Panc1 (cell line): ENCODE measurements around the gene LPIN1. TPM values are rescaled to one million over a fixed set of nuclear protein-coding genes. Genes with fewer than 3 reads are reported as not detected.

Source experiments
- ATAC-seq: fragments of 200-7000 bp; cut with Tn5 transposase; 2 replicates; pipeline ENCODE4 v1.9.1; 2020; ENCODE audit warnings: mild to moderate bottlenecking, moderate library complexity
- BruUV-seq: library from RNA; stranded (reverse); fragments of 400-500 nt; replicated peaks from 2 replicates; lab custom pipeline; 2021; lab: Mats Ljungman, UMichigan
- CTCF ChIA-PET: fragments of 300-600 bp; sonication (Branson Sonifier 250); formaldehyde crosslinking; loops from one replicate; lab custom pipeline; 2022; ENCODE audit warnings: antibody characterized with exemption; lab: Charles Lee
- POLR2A ChIA-PET: fragments of 300-600 bp; sonication (Branson Sonifier 250); formaldehyde crosslinking; loops from one replicate; lab custom pipeline; 2022; ENCODE audit warnings: antibody characterized with exemption; lab: Charles Lee
- DNase-seq: peaks from one replicate; pipeline ENCODE4 v3.0.0-alpha.2; 2010; ENCODE audit warnings: low read depth, low spot score
- H3K27ac ChIP-seq: 2 replicates; pipeline ENCODE4 v1.5.1; 2011; ENCODE audit warnings: mild to moderate bottlenecking, low read length, inconsistent platforms
- H3K27me3 ChIP-seq: fragments of 200-500 bp; sonication (Bioruptor generic); 2 replicates; pipeline ENCODE4 v1.6.0; 2014; ENCODE audit warnings: low read length, inconsistent platforms; ENCODE audit not compliant: control insufficient read depth, insufficient read depth
- H3K36me3 ChIP-seq: fragments of 200-500 bp; sonication (Bioruptor generic); 2 replicates; pipeline ENCODE4 v1.5.1; 2014; ENCODE audit warnings: inconsistent platforms, mild to moderate bottlenecking, low read length, moderate library complexity; ENCODE audit not compliant: control insufficient read depth, insufficient read depth
- H3K4me1 ChIP-seq: 2 replicates; pipeline ENCODE4 v1.5.1; 2011; ENCODE audit warnings: inconsistent platforms, mild to moderate bottlenecking, low read length, moderate library complexity; ENCODE audit not compliant: control insufficient read depth, insufficient read depth
- H3K4me3 ChIP-seq, 2 experiments: 2 replicates each; pipeline ENCODE4 v1.5.1; 2011 to 2012; ENCODE audit warnings: low read depth in 2 of 2, low read length in 2 of 2, mild to moderate bottlenecking in 2 of 2, inconsistent platforms in 1 of 2, moderate library complexity in 1 of 2
- H3K9me3 ChIP-seq: fragments of 200-500 bp; sonication (Bioruptor generic); 2 replicates; pipeline ENCODE4 v1.5.1; 2014; ENCODE audit warnings: low read depth, mild to moderate bottlenecking, inconsistent platforms, low read length, moderate library complexity; ENCODE audit not compliant: control insufficient read depth, insufficient read depth
- CTCF ChIP-seq: fragments of 450-650 bp; IDR thresholded peaks from 2 replicates; pipeline ENCODE4 v1.5.1; 2017; ENCODE audit warnings: mild to moderate bottlenecking
- POLR2AphosphoS5 ChIP-seq: IDR thresholded peaks from 2 replicates; pipeline ENCODE4 v1.6.1; 2012; ENCODE audit warnings: mild to moderate bottlenecking, low read depth, low read length, moderate library complexity
- REST ChIP-seq, 2 experiments: IDR thresholded peaks; 2 replicates each; pipeline ENCODE4 v1.6.1; 2011 to 2012; ENCODE audit warnings: low read depth in 2 of 2, control low read depth in 1 of 2, low read length in 1 of 2, mild to moderate bottlenecking in 1 of 2, moderate library complexity in 1 of 2; ENCODE audit not compliant: insufficient read depth in 1 of 2
- SIN3A ChIP-seq: IDR thresholded peaks from 2 replicates; pipeline ENCODE4 v1.6.1; 2012; ENCODE audit warnings: low read depth, mild to moderate bottlenecking, low read length, moderate library complexity, borderline replicate concordance; ENCODE audit not compliant: insufficient read depth
- TCF7L2 ChIP-seq: IDR thresholded peaks from 2 replicates; pipeline ENCODE4 v1.6.1; 2011; ENCODE audit warnings: mild to moderate bottlenecking, low read depth, low read length, inconsistent platforms
- in situ Hi-C: cut with HindIII; loops from 2 replicates; pipeline ENCODE4 v1.10.0; 2016; ENCODE audit warnings: low sequenced_read_pairs, low pct_unique_long_range_greater_than_20kb
- intact Hi-C: fragments of 100-400 bp; cut with micrococcal nuclease; formaldehyde crosslinking; loops from one replicate; pipeline ENCODE4 v1.10.0; 2022; ENCODE audit not compliant: unreplicated experiment
- total RNA-seq: library from RNA; stranded (reverse); gene quantifications from one replicate; pipeline ENCODE4 v1.2.1, GENCODE V29; 2021; ENCODE audit not compliant: unreplicated experiment

Gene LPIN1
- total RNA-seq, 1 experiment from 2014 or later = 51.8 TPM

- ChIA-PET POLR2A (no interaction called here), CTCF (no interaction called here)
- intact Hi-C loops = no loop called here
- Histone ChIP-seq H3K27ac (no peak overlapping the region), H3K4me3 (no peak overlapping the region), H3K9me3 (no peaks in the 10 kb centered on the region), H3K27me3 (no peaks in the 10 kb centered on the region), H3K4me1 (no peaks in the 10 kb centered on the region), H3K36me3 (peaks cover 18% of the 10 kb centered on the region)
- TF ChIP-seq SIN3A (no peak), REST (IDR thresholded peaks at IDR 0.05; ENCODE audit: insufficient read depth in 1 of 2, low read depth in 2 of 2, low read length in 1 of 2) (no peak), TCF7L2 (no peak), POLR2AphosphoS5 (no peak), CTCF (no peak)
- BruUV-seq = no TSS peak
- in situ Hi-C loops = no loop called here
- no peak for ATAC-seq
- DNase-seq = no peak
Observed at GRCh38 chr2:11773111-11773510, 26.7 kb downstream of the LPIN1 start.

- in situ Hi-C loops (no loop called here), intact Hi-C loops (no loop called here)
- no peak for TF ChIP-seq CTCF
- no peak for TF ChIP-seq REST (IDR thresholded peaks at IDR 0.05; ENCODE audit: insufficient read depth in 1 of 2, low read depth in 2 of 2, low read length in 1 of 2)
- no peak for TF ChIP-seq SIN3A
- TF ChIP-seq POLR2AphosphoS5 = no peak
- TF ChIP-seq TCF7L2 = no peak
- H3K27ac ChIP-seq = no peak overlapping the region
- H3K36me3 ChIP-seq = peaks cover 18% of the 10 kb centered on the region
- no peaks in the 10 kb centered on the region for H3K9me3 ChIP-seq
- ChIA-PET POLR2A (no interaction called here), CTCF (no interaction called here)
- no TSS peak for BruUV-seq
- DNase-seq (no peak), ATAC-seq (no peak)
- H3K4me1 ChIP-seq = peaks cover 4% of the 10 kb centered on the region; the same call in 1 of the 2 replicates
- no peaks in the 10 kb centered on the region for H3K27me3 ChIP-seq
- H3K4me3 ChIP-seq = no peak overlapping the region
Observed at GRCh38 chr2:11773747-11774525, 27.5 kb downstream of the LPIN1 start.
